ENCODE measurements around the gene NLRP9.
"Not testable (repeated sequence)": the region's sequence is repeated elsewhere in the genome, so short reads cannot be mapped to it uniquely, and the experiment has no call there.

The NLRP9 gene

GRCh38 chr19:55723491-55723890 is 14.7 kb downstream of the NLRP9 start:
- peaks cover 87% of the 10 kb centered on the region for H3K9me3 ChIP-seq (ENCODE audit: insufficient read depth, low read depth, low read length)
- no peak overlapping the region for H3K27ac ChIP-seq (ENCODE audit: low read depth, low read length)
- no peak overlapping the region for H3K4me3 ChIP-seq (ENCODE audit: low read length)
- H3K27me3 ChIP-seq (ENCODE audit: insufficient read depth, low read length), result no peaks in the 10 kb centered on the region
- H3K36me3 ChIP-seq (ENCODE audit: insufficient read depth, low read length), result no peaks in the 10 kb centered on the region
- no peaks in the 10 kb centered on the region for H3K4me1 ChIP-seq (ENCODE audit: insufficient read depth, low read length)
- WGBS, result 82% methylated on average over 8 of the region's 8 CpGs
- no peak overlapping the region for H3K9ac ChIP-seq (ENCODE audit: low read depth, low read length)

DNA sequence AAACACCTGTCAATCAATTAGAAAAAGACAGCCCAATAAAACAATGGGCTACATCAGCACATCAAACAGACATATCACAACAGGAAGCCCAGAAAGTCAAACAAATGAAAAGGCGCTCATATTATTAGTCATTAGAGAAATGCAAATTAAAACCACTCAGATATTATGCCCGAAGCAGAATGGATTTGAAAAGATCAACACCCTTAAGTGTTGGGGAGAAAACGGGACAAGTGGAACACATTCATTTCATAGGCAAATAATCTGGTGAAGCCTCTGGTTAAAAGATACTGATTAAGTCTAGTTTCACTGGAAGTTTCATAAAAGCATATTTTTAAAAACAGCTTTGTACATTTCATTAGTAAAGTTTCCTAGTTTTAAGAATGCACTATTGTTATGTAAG is 17.4 kb downstream of the NLRP9 start:
- no peak overlapping the region for H3K4me3 ChIP-seq (ENCODE audit: low read length)
- H3K9ac ChIP-seq (ENCODE audit: low read depth, low read length), result no peak overlapping the region
- H3K27ac ChIP-seq (ENCODE audit: low read depth, low read length), result no peak overlapping the region
- WGBS, result 85% methylated on average over 2 of the region's 3 CpGs
- H3K4me1 ChIP-seq (ENCODE audit: insufficient read depth, low read length), result no peaks in the 10 kb centered on the region
- H3K36me3 ChIP-seq (ENCODE audit: insufficient read depth, low read length), result no peaks in the 10 kb centered on the region
- peaks cover 87% of the 10 kb centered on the region for H3K9me3 ChIP-seq (ENCODE audit: insufficient read depth, low read depth, low read length)
- no peaks in the 10 kb centered on the region for H3K27me3 ChIP-seq (ENCODE audit: insufficient read depth, low read length)

GRCh38 chr19:55720214-55720746 is 17.9 kb downstream of the NLRP9 start:
- WGBS, result 61% methylated on average over 5 of the region's 5 CpGs
- Histone ChIP-seq H3K4me3 (ENCODE audit: low read length) (no peak overlapping the region), H3K4me1 (ENCODE audit: insufficient read depth, low read length) (no peaks in the 10 kb centered on the region), H3K9me3 (ENCODE audit: insufficient read depth, low read depth, low read length) (peaks cover 87% of the 10 kb centered on the region), H3K36me3 (ENCODE audit: insufficient read depth, low read length) (no peaks in the 10 kb centered on the region), H3K27ac (ENCODE audit: low read depth, low read length) (no peak overlapping the region), H3K9ac (ENCODE audit: low read depth, low read length) (no peak overlapping the region), H3K27me3 (ENCODE audit: insufficient read depth, low read length) (no peaks in the 10 kb centered on the region)

- 82% methylated on average over 13 of the region's 13 CpGs for WGBS
- not testable (repeated sequence) for H3K4me1 ChIP-seq (ENCODE audit: insufficient read depth, low read length); H3K27ac ChIP-seq (ENCODE audit: low read depth, low read length); H3K36me3 ChIP-seq (ENCODE audit: insufficient read depth, low read length); H3K27me3 ChIP-seq (ENCODE audit: insufficient read depth, low read length); H3K9ac ChIP-seq (ENCODE audit: low read depth, low read length); H3K4me3 ChIP-seq (ENCODE audit: low read length)
- peaks cover 85% of the 10 kb centered on the region for H3K9me3 ChIP-seq (ENCODE audit: insufficient read depth, low read depth, low read length)
These were observed 20.1 kb downstream of the NLRP9 start for GRCh38 chr19:55717879-55718711.

GRCh38 chr19:55717251-55717650 is 21.0 kb downstream of the NLRP9 start:
- Histone ChIP-seq H3K36me3 (ENCODE audit: insufficient read depth, low read length) (no peaks in the 10 kb centered on the region), H3K4me1 (ENCODE audit: insufficient read depth, low read length) (no peaks in the 10 kb centered on the region), H3K4me3 (ENCODE audit: low read length) (no peak overlapping the region), H3K9me3 (ENCODE audit: insufficient read depth, low read depth, low read length) (peaks cover 86% of the 10 kb centered on the region), H3K27ac (ENCODE audit: low read depth, low read length) (no peak overlapping the region), H3K27me3 (ENCODE audit: insufficient read depth, low read length) (no peaks in the 10 kb centered on the region), H3K9ac (ENCODE audit: low read depth, low read length) (no peak overlapping the region)
- WGBS, result 87% methylated on average over 11 of the region's 11 CpGs

- 88% methylated on average over 15 of the region's 15 CpGs for WGBS
- no peak overlapping the region for H3K27ac ChIP-seq (ENCODE audit: low read depth, low read length)
- H3K9me3 ChIP-seq (ENCODE audit: insufficient read depth, low read depth, low read length), result peaks cover 88% of the 10 kb centered on the region
- no peak overlapping the region for H3K9ac ChIP-seq (ENCODE audit: low read depth, low read length)
- H3K36me3 ChIP-seq (ENCODE audit: insufficient read depth, low read length), result no peaks in the 10 kb centered on the region
- H3K4me3 ChIP-seq (ENCODE audit: low read length), result no peak overlapping the region
- no peaks in the 10 kb centered on the region for H3K27me3 ChIP-seq (ENCODE audit: insufficient read depth, low read length)
- H3K4me1 ChIP-seq (ENCODE audit: insufficient read depth, low read length), result no peaks in the 10 kb centered on the region
These were observed 21.7 kb downstream of the NLRP9 start for GRCh38 chr19:55716531-55716930.

GRCh38 chr19:55712804-55713631 is 25.2 kb downstream of the NLRP9 start:
- H3K9me3 ChIP-seq (ENCODE audit: insufficient read depth, low read depth, low read length), result peaks cover 74% of the 10 kb centered on the region
- no peaks in the 10 kb centered on the region for H3K4me1 ChIP-seq (ENCODE audit: insufficient read depth, low read length)
- H3K27me3 ChIP-seq (ENCODE audit: insufficient read depth, low read length), result no peaks in the 10 kb centered on the region
- H3K27ac ChIP-seq (ENCODE audit: low read depth, low read length), result no peak overlapping the region
- WGBS, result 75% methylated on average over 1 of the region's 3 CpGs
- no peak overlapping the region; the same call in 1 of the 2 replicates for H3K4me3 ChIP-seq (ENCODE audit: low read length)
- no peak overlapping the region for H3K9ac ChIP-seq (ENCODE audit: low read depth, low read length)
- no peaks in the 10 kb centered on the region for H3K36me3 ChIP-seq (ENCODE audit: insufficient read depth, low read length)

GRCh38 chr19:55711719-55712118 is 26.5 kb downstream of the NLRP9 start:
- Histone ChIP-seq H3K9ac (ENCODE audit: low read depth, low read length) (no peak overlapping the region), H3K36me3 (ENCODE audit: insufficient read depth, low read length) (no peaks in the 10 kb centered on the region), H3K27ac (ENCODE audit: low read depth, low read length) (no peak overlapping the region), H3K4me3 (ENCODE audit: low read length) (no peak overlapping the region), H3K4me1 (ENCODE audit: insufficient read depth, low read length) (no peaks in the 10 kb centered on the region), H3K9me3 (ENCODE audit: insufficient read depth, low read depth, low read length) (peaks cover 71% of the 10 kb centered on the region), H3K27me3 (ENCODE audit: insufficient read depth, low read length) (no peaks in the 10 kb centered on the region)
- 86% methylated on average over 18 of the region's 18 CpGs for WGBS

- WGBS, result 91% methylated on average over 3 of the region's 3 CpGs
These were observed 32.2 kb downstream of the NLRP9 start for GRCh38 chr19:55705972-55706371.

GRCh38 chr19:55704494-55705245 is 33.5 kb downstream of the NLRP9 start:
- WGBS, result 94% methylated on average over 15 of the region's 15 CpGs
- Histone ChIP-seq H3K36me3 (ENCODE audit: insufficient read depth, low read length) (peaks cover 16% of the 10 kb centered on the region; the same call in 1 of the 2 replicates), H3K27me3 (ENCODE audit: insufficient read depth, low read length) (no peaks in the 10 kb centered on the region), H3K4me3 (ENCODE audit: low read length) (no peak overlapping the region), H3K4me1 (ENCODE audit: insufficient read depth, low read length) (no peaks in the 10 kb centered on the region), H3K9ac (ENCODE audit: low read depth, low read length) (no peak overlapping the region), H3K9me3 (ENCODE audit: insufficient read depth, low read depth, low read length) (peaks cover 17% of the 10 kb centered on the region), H3K27ac (ENCODE audit: low read depth, low read length) (no peak overlapping the region)

More at GRCh38 chr19:55705972-55706371, 32.2 kb downstream of the NLRP9 start:
- no peaks in the 10 kb centered on the region for H3K27me3 ChIP-seq (ENCODE audit: insufficient read depth, low read length)
- no peak overlapping the region for H3K9ac ChIP-seq (ENCODE audit: low read depth, low read length)
- H3K4me3 ChIP-seq (ENCODE audit: low read length), result no peak overlapping the region
- H3K27ac ChIP-seq (ENCODE audit: low read depth, low read length), result no peak overlapping the region
- H3K36me3 ChIP-seq (ENCODE audit: insufficient read depth, low read length), result peaks cover 9% of the 10 kb centered on the region; the same call in 1 of the 2 replicates
- H3K9me3 ChIP-seq (ENCODE audit: insufficient read depth, low read depth, low read length), result peaks cover 25% of the 10 kb centered on the region
- H3K4me1 ChIP-seq (ENCODE audit: insufficient read depth, low read length), result no peaks in the 10 kb centered on the region

Data from HUES64 (cell line).